Activated CD8-positive, alpha-beta memory T cell treated with anti-CD3 and anti-CD28 coated beads for 24 hours (primary cell): ENCODE results near the gene DNAJC10.
A peak's percentile ranks its signal among the peaks of the same experiment; 100 is the strongest.
"Not testable (repeated sequence)": the region's sequence is repeated elsewhere in the genome, so short reads cannot be mapped to it uniquely, and the experiment has no call there.

Experiments used
- DNase-seq: peaks from one replicate; pipeline ENCODE4 v3.0.0-alpha.2; 2020

DNAJC10 gene

GRCh38 chr2:182715892-182716649 lies at the start of gene DNAJC10:
Gene DNAJC10 (plus strand): TSS chr2:182716257. CDS start chr2:182718087, 1,830 bp downstream.
- DNase-seq: peak; percentile 95

GRCh38 chr2:182666674-182667314 lies 49.3 kb upstream of the DNAJC10 start:
- no peak for DNase-seq

GRCh38 chr2:182667315-182667695 lies 48.8 kb upstream of the DNAJC10 start:
- no peak for DNase-seq

- DNase-seq: no peak
These were observed 47.4 kb upstream of the DNAJC10 start for GRCh38 chr2:182668671-182669070.

GRCh38 chr2:182672466-182673165 lies 43.4 kb upstream of the DNAJC10 start:
- no peak for DNase-seq

GRCh38 chr2:182680837-182681236 lies 35.2 kb upstream of the DNAJC10 start:
- DNase-seq: no peak

- DNase-seq: no peak
These were observed 33.8 kb upstream of the DNAJC10 start for GRCh38 chr2:182682210-182682609.

- no peak for DNase-seq
These were observed 30.5 kb upstream of the DNAJC10 start for GRCh38 chr2:182685559-182685958.

GRCh38 chr2:182686763-182687162 lies 29.3 kb upstream of the DNAJC10 start:
- DNase-seq: not testable (repeated sequence)

- no peak for DNase-seq
These were observed 21.9 kb upstream of the DNAJC10 start for GRCh38 chr2:182694189-182694588.

- no peak for DNase-seq
These were observed 20.3 kb upstream of the DNAJC10 start for GRCh38 chr2:182695776-182696175.

- no peak for DNase-seq
These were observed 17.4 kb upstream of the DNAJC10 start for GRCh38 chr2:182698671-182699070.

- DNase-seq: no peak
These were observed 10.3 kb upstream of the DNAJC10 start for GRCh38 chr2:182705761-182706160.

GRCh38 chr2:182706751-182707150 lies 9.3 kb upstream of the DNAJC10 start:
- DNase-seq: no peak

- DNase-seq: no peak
These were observed 2.5 kb upstream of the DNAJC10 start for GRCh38 chr2:182713601-182714000.

- DNase-seq: no peak
These were observed 751 bp upstream of the DNAJC10 start for GRCh38 chr2:182715121-182715891.

- no peak for DNase-seq
These were observed 558 bp downstream of the DNAJC10 start for GRCh38 chr2:182716650-182716979.

GRCh38 chr2:182717416-182717815 lies 1.4 kb downstream of the DNAJC10 start:
- DNase-seq: no peak

- DNase-seq: no peak
These were observed 1.8 kb downstream of the DNAJC10 start for GRCh38 chr2:182717816-182718215.

GRCh38 chr2:182718459-182718858 lies 2.4 kb downstream of the DNAJC10 start:
- DNase-seq: no peak

- not testable (repeated sequence) for DNase-seq
These were observed 3.1 kb downstream of the DNAJC10 start for GRCh38 chr2:182719116-182719515.

GRCh38 chr2:182724656-182725055 lies 8.6 kb downstream of the DNAJC10 start:
- DNase-seq: no peak

GRCh38 chr2:182726473-182726872 lies 10.4 kb downstream of the DNAJC10 start:
- DNase-seq: no peak
